H9 (cell line): Measurements from ENCODE around the gene SEMA4C. TPM values are rescaled to one million over a fixed set of nuclear protein-coding genes. Genes with fewer than 3 reads are reported as not detected.

ENCODE experiments used
- DNase-seq: peaks from one replicate; pipeline ENCODE4 v3.0.0-alpha.2; 2017
- H2AFZ ChIP-seq: one replicate; pipeline ENCODE4 v1.6.1; 2013; ENCODE audit warnings: mild to moderate bottlenecking, low read length, control low read depth, moderate library complexity
- H2AK5ac ChIP-seq: 2 replicates; pipeline ENCODE4 v1.6.1; 2013; ENCODE audit warnings: low read length, control low read depth, mixed read lengths; ENCODE audit not compliant: insufficient read length
- H2BK120ac ChIP-seq: one replicate; pipeline ENCODE4 v1.6.1; 2013; ENCODE audit warnings: low read depth, mild to moderate bottlenecking, low read length, control low read depth, inconsistent platforms; ENCODE audit not compliant: poor library complexity, severe bottlenecking
- H2BK12ac ChIP-seq: 2 replicates; pipeline ENCODE4 v1.6.1; 2013; ENCODE audit warnings: low read length, control low read depth, mixed read lengths, low read depth; ENCODE audit not compliant: insufficient read length
- H2BK15ac ChIP-seq: 2 replicates; pipeline ENCODE4 v1.6.1; 2013; ENCODE audit warnings: low read depth, low read length, control low read depth
- H2BK20ac ChIP-seq: one replicate; pipeline ENCODE4 v1.6.1; 2013; ENCODE audit warnings: low read depth, mild to moderate bottlenecking, low read length, control low read depth, inconsistent platforms; ENCODE audit not compliant: poor library complexity, severe bottlenecking
- H2BK5ac ChIP-seq: 2 replicates; pipeline ENCODE4 v1.6.1; 2013; ENCODE audit warnings: low read length, control low read depth, mixed read lengths; ENCODE audit not compliant: insufficient read length
- H3K14ac ChIP-seq: 2 replicates; pipeline ENCODE4 v1.6.1; 2013; ENCODE audit warnings: low read length, control low read depth; ENCODE audit not compliant: insufficient read depth
- H3K18ac ChIP-seq: 2 replicates; pipeline ENCODE4 v1.6.1; 2013; ENCODE audit warnings: low read depth, mild to moderate bottlenecking, mixed read lengths, low read length, control low read depth; ENCODE audit not compliant: insufficient read length
- H3K23ac ChIP-seq: 2 replicates; pipeline ENCODE4 v1.6.1; 2013; ENCODE audit warnings: low read length, control low read depth, mixed read lengths, low read depth; ENCODE audit not compliant: insufficient read length
- H3K23me2 ChIP-seq: 2 replicates; pipeline ENCODE4 v1.6.1; 2013; ENCODE audit warnings: low read depth, mild to moderate bottlenecking, mixed read lengths, low read length, control low read depth; ENCODE audit not compliant: insufficient read length, poor library complexity, severe bottlenecking
- H3K27ac ChIP-seq: 2 replicates; pipeline ENCODE4 v1.5.1; 2013; ENCODE audit warnings: low read length, control low read depth, mixed read lengths, low read depth; ENCODE audit not compliant: insufficient read length
- H3K27me3 ChIP-seq: 2 replicates; pipeline ENCODE4 v1.6.1; 2013; ENCODE audit warnings: low read length, control low read depth, inconsistent platforms; ENCODE audit not compliant: insufficient read depth
- H3K4ac ChIP-seq: 2 replicates; pipeline ENCODE4 v1.6.1; 2013; ENCODE audit warnings: low read depth, mild to moderate bottlenecking, control low read depth, inconsistent platforms, low read length, moderate library complexity
- H3K4me1 ChIP-seq: 2 replicates; pipeline ENCODE4 v1.6.1; 2013; ENCODE audit warnings: low read length, control low read depth, inconsistent platforms; ENCODE audit not compliant: insufficient read depth
- H3K4me2 ChIP-seq: 2 replicates; pipeline ENCODE4 v1.6.1; 2013; ENCODE audit warnings: low read length, control low read depth, mixed read lengths; ENCODE audit not compliant: insufficient read length, insufficient read depth
- H3K56ac ChIP-seq: 2 replicates; pipeline ENCODE4 v1.6.1; 2013; ENCODE audit warnings: low read depth, mild to moderate bottlenecking, mixed read lengths, low read length, control low read depth; ENCODE audit not compliant: insufficient read length
- H3K79me1 ChIP-seq: 2 replicates; pipeline ENCODE4 v1.6.1; 2013; ENCODE audit warnings: low read depth, mild to moderate bottlenecking, moderate library complexity, low read length, control low read depth, inconsistent platforms; ENCODE audit not compliant: insufficient read depth, poor library complexity, severe bottlenecking
- H3K79me2 ChIP-seq: 2 replicates; pipeline ENCODE4 v1.6.1; 2013; ENCODE audit warnings: low read length, control low read depth, inconsistent platforms; ENCODE audit not compliant: insufficient read depth
- H3K9ac ChIP-seq: 2 replicates; pipeline ENCODE4 v1.6.1; 2013; ENCODE audit warnings: low read length, control low read depth, mixed read lengths; ENCODE audit not compliant: insufficient read length; ENCODE audit errors: extremely low read depth
- H3K9me3 ChIP-seq: one replicate; pipeline ENCODE4 v1.6.1; 2013; ENCODE audit warnings: low read depth, low read length, inconsistent platforms; ENCODE audit not compliant: control insufficient read depth
- H3T11ph ChIP-seq: one replicate; pipeline ENCODE4 v1.6.1; 2013; ENCODE audit warnings: mild to moderate bottlenecking, low read length, control low read depth, inconsistent platforms
- H4K20me1 ChIP-seq: one replicate; pipeline ENCODE4 v1.6.1; 2013; ENCODE audit not compliant: control insufficient read depth, insufficient read length, insufficient read depth
- H4K5ac ChIP-seq: 2 replicates; pipeline ENCODE4 v1.6.1; 2013; ENCODE audit warnings: low read depth, mild to moderate bottlenecking, mixed read lengths, low read length, control low read depth; ENCODE audit not compliant: insufficient read length
- H4K8ac ChIP-seq: replicated peaks from 2 replicates; pipeline ENCODE4 v1.6.1; 2013; ENCODE audit warnings: low read length, control low read depth, mixed read lengths, low read depth; ENCODE audit not compliant: insufficient read length
- H4K91ac ChIP-seq: 2 replicates; pipeline ENCODE4 v1.6.1; 2013; ENCODE audit warnings: low read depth, mild to moderate bottlenecking, moderate library complexity, mixed read lengths, low read length, control low read depth; ENCODE audit not compliant: insufficient read length
- H3K27ac Mint-ChIP-seq, 3 experiments: 2 replicates in 2 of 3; 3 replicates in 1 of 3; pipeline ENCODE4 v1.8.0; 2020 to 2021; ENCODE audit warnings: mixed read lengths in 3 of 3, mild to moderate bottlenecking in 1 of 3, moderate library complexity in 1 of 3
- H3K27me3 Mint-ChIP-seq: 2 replicates; pipeline ENCODE4 v1.8.0; 2021; ENCODE audit warnings: low read depth, mild to moderate bottlenecking, moderate library complexity, mixed read lengths
- H3K36me3 Mint-ChIP-seq, 3 experiments: 2 replicates in 2 of 3; 3 replicates in 1 of 3; pipeline ENCODE4 v1.8.0; 2020 to 2021; ENCODE audit warnings: low read depth in 3 of 3, mixed read lengths in 3 of 3; ENCODE audit not compliant: insufficient read depth in 1 of 3
- H3K4me1 Mint-ChIP-seq, 2 experiments: 2 replicates each; pipeline ENCODE4 v1.8.0; 2020; ENCODE audit warnings: mixed read lengths in 2 of 2
- H3K4me3 Mint-ChIP-seq, 2 experiments: 2 replicates in 1 of 2; 3 replicates in 1 of 2; pipeline ENCODE4 v1.8.0; 2020 to 2021; ENCODE audit warnings: mild to moderate bottlenecking in 2 of 2, mixed read lengths in 2 of 2, moderate library complexity in 1 of 2
- H3K9me3 Mint-ChIP-seq, 2 experiments: 2 replicates in 1 of 2; 3 replicates in 1 of 2; pipeline ENCODE4 v1.8.0; 2020; ENCODE audit warnings: mild to moderate bottlenecking in 2 of 2, mixed read lengths in 2 of 2, moderate library complexity in 1 of 2
- CTCF ChIP-seq: fragments of 200-600 bp; sonication (generic); conservative IDR thresholded peaks from 3 replicates; pipeline ENCODE4 v1.8.0; 2021; ENCODE audit warnings: antibody characterized with exemption, mild to moderate bottlenecking
- WGBS: extraction: QIAGEN DNeasy Blood & Tissue Kit; methylation state at CpG from one replicate; pipeline ENCODE4 v1.1.7; 2013; ENCODE audit warnings: missing lambda C conversion rate, low lambda C conversion rate, mixed read lengths; ENCODE audit not compliant: insufficient read length; ENCODE audit errors: extremely low coverage; 5-methylcytosine and 5-hydroxymethylcytosine counted together
- total RNA-seq: library from RNA; stranded (reverse); gene quantifications from 2 replicates; pipeline ENCODE4 v1.2.1, GENCODE V29; 2021

SEMA4C gene
- total RNA-seq, 1 experiment from 2014 or later: 81.6 TPM

DNA sequence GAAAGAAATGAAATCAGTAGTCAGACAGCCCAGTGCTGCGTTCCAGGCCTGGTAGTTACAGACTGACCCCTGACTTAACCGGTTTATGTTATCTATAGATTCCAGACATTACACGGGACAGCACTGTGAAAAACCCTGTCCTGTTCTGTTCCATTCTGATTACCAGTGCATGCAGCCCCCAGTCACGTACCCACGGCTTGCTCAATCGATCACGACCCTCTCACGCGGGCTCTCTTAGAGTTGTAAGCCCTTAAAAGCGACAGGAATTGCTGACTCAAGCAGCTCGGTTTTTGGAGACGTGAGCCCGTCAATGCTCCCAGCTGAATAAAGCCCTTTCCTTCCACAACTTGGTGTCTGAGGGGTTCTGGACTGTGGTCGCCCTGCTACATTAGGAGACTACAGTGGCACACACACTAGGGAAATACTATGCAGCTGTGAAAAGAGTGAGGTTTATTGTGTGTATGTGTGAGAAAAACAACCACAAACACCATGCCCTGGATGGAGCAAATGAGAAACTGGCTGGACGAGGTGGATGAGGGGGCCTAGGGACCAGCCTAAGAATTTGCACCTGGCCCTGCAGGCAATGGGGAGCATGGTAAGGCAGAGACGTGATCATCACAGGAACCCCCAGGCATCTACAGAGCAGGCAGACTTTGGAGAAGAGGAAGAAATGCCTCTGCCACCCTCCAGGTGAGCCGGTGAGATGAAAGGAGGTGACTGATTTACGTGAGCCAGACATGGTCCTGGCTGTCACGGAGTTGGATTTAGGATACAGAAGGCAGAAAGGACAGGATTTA is 49.1 kb upstream of the SEMA4C start:
- no peak overlapping the region for H4K8ac ChIP-seq
- no peaks in the 10 kb centered on the region; a peak in 2 of 5 replicates for H3K9me3 Mint-ChIP-seq
- H2BK120ac ChIP-seq: no peak overlapping the region
- no peaks in the 10 kb centered on the region for H3K23me2 ChIP-seq
- H3K23ac ChIP-seq: no peak overlapping the region
- no CpG with 5 or more reads among the region's 19 CpGs for WGBS
- TF ChIP-seq CTCF: no peak
- H2BK5ac ChIP-seq: no peak overlapping the region
- no peak overlapping the region for H3K4me3 Mint-ChIP-seq
- H2AK5ac ChIP-seq: no peak overlapping the region
- H3K36me3 Mint-ChIP-seq: no peaks in the 10 kb centered on the region; a peak in 1 of 7 replicates
- no peak for DNase-seq
- H3K18ac ChIP-seq: no peak overlapping the region
- peaks cover 20% of the 10 kb centered on the region for H3K27me3 Mint-ChIP-seq
- no peak overlapping the region for H4K91ac ChIP-seq
- no peaks in the 10 kb centered on the region for H3K9me3 ChIP-seq
- H3T11ph ChIP-seq: no peak overlapping the region
- H3K79me2 ChIP-seq: no peaks in the 10 kb centered on the region
- H3K4me1 Mint-ChIP-seq: peaks cover 42 to 44% of the 10 kb centered on the region in 2 experiments
- no peak overlapping the region for H3K56ac ChIP-seq
- no peak overlapping the region for H3K27ac ChIP-seq
- H3K4me1 ChIP-seq: no peaks in the 10 kb centered on the region; the same call in 1 of the 2 replicates
- no peak overlapping the region for H3K4ac ChIP-seq
- no peaks in the 10 kb centered on the region for H4K20me1 ChIP-seq
- H3K14ac ChIP-seq: no peak overlapping the region
- H2BK12ac ChIP-seq: no peak overlapping the region
- H3K79me1 ChIP-seq: no peaks in the 10 kb centered on the region
- H2AFZ ChIP-seq: no peak overlapping the region
- no peak overlapping the region for H3K4me2 ChIP-seq
- H2BK20ac ChIP-seq: no peak overlapping the region
- no peaks in the 10 kb centered on the region for H3K27me3 ChIP-seq
- H4K5ac ChIP-seq: no peak overlapping the region
- H3K9ac ChIP-seq: no peak overlapping the region
- H3K27ac Mint-ChIP-seq: no peak overlapping the region; a peak in 1 of 7 replicates
- H2BK15ac ChIP-seq: no peak overlapping the region
